HepG2 (cell line): ENCODE data around the gene MRPS17. TPM values are rescaled to one million over a fixed set of nuclear protein-coding genes. Genes with fewer than 3 reads are reported as not detected.
A peak's percentile ranks its signal among the peaks of the same experiment; 100 is the strongest.

Experiments used
- HNRNPK ChIP-seq: fragments of 200-400 bp; formaldehyde crosslinking; IDR thresholded peaks from 2 replicates; pipeline ENCODE4 v1.6.1; 2018; ENCODE audit warnings: low read length, low read depth, moderate library complexity, mild to moderate bottlenecking; ENCODE audit not compliant: poor library complexity, severe bottlenecking
- HOXA5 ChIP-seq: sonication (generic); formaldehyde crosslinking; IDR thresholded peaks from 2 replicates; pipeline ENCODE4 v1.4.0; 2020; ENCODE audit warnings: missing genetic modification reagents
- HOXD1 ChIP-seq: sonication (generic); formaldehyde crosslinking; IDR thresholded peaks from 2 replicates; pipeline ENCODE4 v1.5.0; 2020; ENCODE audit warnings: missing genetic modification reagents
- MAFK ChIP-seq, 2 experiments: IDR thresholded peaks in 1 of 2; conservative IDR thresholded peaks in 1 of 2; 2 replicates each; pipeline ENCODE4 v1.6.1; 2011; ENCODE audit warnings: improper control_type of control experiment in 2 of 2, low read length in 2 of 2
- MAZ ChIP-seq, 2 experiments: sonication (generic) in 1 of 2; formaldehyde crosslinking in 1 of 2; IDR thresholded peaks; 2 replicates each; pipeline versions ENCODE4 v1.5.0 to v1.6.1; 2012 to 2020; ENCODE audit warnings: low read depth in 2 of 2, mild to moderate bottlenecking in 2 of 2, borderline replicate concordance in 1 of 2, improper control_type of control experiment in 1 of 2, low read length in 1 of 2, missing genetic modification reagents in 1 of 2, moderate library complexity in 1 of 2
- MXD3 ChIP-seq: IDR thresholded peaks from 2 replicates; pipeline ENCODE4 v1.6.1; 2016; ENCODE audit warnings: mild to moderate bottlenecking, missing biosample characterization, missing genetic modification reagents
- POLR2A ChIP-seq, 2 experiments: IDR thresholded peaks; 2 replicates each; pipeline ENCODE4 v1.6.1; 2011; ENCODE audit warnings: low read depth in 2 of 2, low read length in 2 of 2, mild to moderate bottlenecking in 1 of 2, moderate library complexity in 1 of 2; ENCODE audit not compliant: insufficient read depth in 1 of 2
- SATB2 ChIP-seq: sonication (generic); formaldehyde crosslinking; IDR thresholded peaks from 2 replicates; pipeline ENCODE4 v1.5.0; 2020; ENCODE audit warnings: missing genetic modification reagents
- ZNF274 ChIP-seq: sonication (generic); formaldehyde crosslinking; IDR thresholded peaks from 2 replicates; pipeline ENCODE4 v1.5.1; 2020; ENCODE audit warnings: mild to moderate bottlenecking, missing genetic modification reagents
- ZNF3 ChIP-seq: IDR thresholded peaks from 2 replicates; pipeline ENCODE4 v1.7.0; 2017; ENCODE audit warnings: inconsistent platforms
- ZNF33A ChIP-seq: sonication (generic); formaldehyde crosslinking; IDR thresholded peaks from 2 replicates; pipeline ENCODE4 v1.5.1; 2020; ENCODE audit warnings: missing genetic modification reagents, mild to moderate bottlenecking, moderate library complexity, borderline replicate concordance
- ZNF703 ChIP-seq: sonication (generic); formaldehyde crosslinking; IDR thresholded peaks from 2 replicates; pipeline ENCODE4 v1.5.1; 2020; ENCODE audit warnings: missing genetic modification reagents, mild to moderate bottlenecking, moderate library complexity, borderline replicate concordance
- polyA plus RNA-seq, 8 experiments: library from polyadenylated mRNA; depleted of rRNA in 3 of 8; stranded (reverse) in 7 of 8; unstranded in 1 of 8; fragments of >200 nt; fragmentation: Illumina TruSeq in 4 of 8; extraction: Trizol in 4 of 8; gene quantifications; 2 replicates each; pipeline versions ENCODE4 v1.2.1 to v1.2.3, GENCODE V29; 2011 to 2016; ENCODE audit warnings: low read depth in 4 of 8, missing spikeins in 1 of 8, mixed read lengths in 1 of 8; ENCODE audit not compliant: insufficient read depth in 1 of 8
- total RNA-seq, 5 experiments: library from RNA; depleted of rRNA; stranded (reverse); fragments of >200 nt; fragmentation: Illumina TruSeq; extraction: Trizol; gene quantifications; 2 replicates each; pipeline ENCODE4 v1.2.3, GENCODE V29; 2016; ENCODE audit warnings: low read depth in 1 of 5
- TF ChIP-seq, protein P1 (sequence below): sonication (generic); formaldehyde crosslinking; IDR thresholded peaks from 2 replicates; pipeline ENCODE4 v1.4.0; 2020; ENCODE audit warnings: missing genetic modification reagents
- TF ChIP-seq, protein P2 (sequence below): sonication (generic); formaldehyde crosslinking; IDR thresholded peaks from 2 replicates; pipeline ENCODE4 v1.4.0; 2020; ENCODE audit warnings: low read depth, mild to moderate bottlenecking, missing genetic modification reagents
- TF ChIP-seq, protein P3 (sequence below), 2 experiments: sonication (generic) in 1 of 2; formaldehyde crosslinking in 1 of 2; IDR thresholded peaks; 2 replicates each; pipeline versions ENCODE4 v1.4.0 to v1.6.1; 2016 to 2020; ENCODE audit warnings: borderline replicate concordance in 1 of 2, low read depth in 1 of 2, mild to moderate bottlenecking in 1 of 2, missing genetic modification reagents in 1 of 2

MRPS17 gene
- total and polyA plus RNA-seq, 2 of the 13 experiments (the other 11 are each of a cell fraction or from before 2014, with no cell fraction given), result 14.9 to 31.3 TPM

GRCh38 chr7:55964261-55965099 is 12.8 kb downstream of the MRPS17 start, which contains the start of gene NIPSNAP2 (continued):
- TF ChIP-seq, protein P1, sequence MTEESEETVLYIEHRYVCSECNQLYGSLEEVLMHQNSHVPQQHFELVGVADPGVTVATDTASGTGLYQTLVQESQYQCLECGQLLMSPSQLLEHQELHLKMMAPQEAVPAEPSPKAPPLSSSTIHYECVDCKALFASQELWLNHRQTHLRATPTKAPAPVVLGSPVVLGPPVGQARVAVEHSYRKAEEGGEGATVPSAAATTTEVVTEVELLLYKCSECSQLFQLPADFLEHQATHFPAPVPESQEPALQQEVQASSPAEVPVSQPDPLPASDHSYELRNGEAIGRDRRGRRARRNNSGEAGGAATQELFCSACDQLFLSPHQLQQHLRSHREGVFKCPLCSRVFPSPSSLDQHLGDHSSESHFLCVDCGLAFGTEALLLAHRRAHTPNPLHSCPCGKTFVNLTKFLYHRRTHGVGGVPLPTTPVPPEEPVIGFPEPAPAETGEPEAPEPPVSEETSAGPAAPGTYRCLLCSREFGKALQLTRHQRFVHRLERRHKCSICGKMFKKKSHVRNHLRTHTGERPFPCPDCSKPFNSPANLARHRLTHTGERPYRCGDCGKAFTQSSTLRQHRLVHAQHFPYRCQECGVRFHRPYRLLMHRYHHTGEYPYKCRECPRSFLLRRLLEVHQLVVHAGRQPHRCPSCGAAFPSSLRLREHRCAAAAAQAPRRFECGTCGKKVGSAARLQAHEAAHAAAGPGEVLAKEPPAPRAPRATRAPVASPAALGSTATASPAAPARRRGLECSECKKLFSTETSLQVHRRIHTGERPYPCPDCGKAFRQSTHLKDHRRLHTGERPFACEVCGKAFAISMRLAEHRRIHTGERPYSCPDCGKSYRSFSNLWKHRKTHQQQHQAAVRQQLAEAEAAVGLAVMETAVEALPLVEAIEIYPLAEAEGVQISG, result peak; percentile 42
- TF ChIP-seq ZNF274 (CRISPR knock-in tag) (no peak), MXD3 (CRISPR knock-in tag) (peak; percentile 55; the same call in 1 of the 2 replicates), POLR2A (IDR thresholded peaks at IDR 0.05; ENCODE audit: insufficient read depth in 1 of 2, low read depth in 2 of 2, low read length in 2 of 2) (peak; percentile 80), SATB2 (0 out of 2 replicates have a peak, but pooled peaks have one; percentile 20), ZNF3 (CRISPR knock-in tag) (no peak), HOXD1 (CRISPR knock-in tag) (0 out of 2 replicates have a peak, but pooled peaks have one; percentile 21), MAFK (conservative IDR thresholded peaks at IDR 0.05 in 1 of 2, IDR thresholded peaks at IDR 0.05 in 1 of 2; ENCODE audit: low read length in 2 of 2) (no peak), HNRNPK (peak; percentile 18), MAZ (IDR thresholded peaks at IDR 0.05; ENCODE audit: borderline replicate concordance, low read depth, low read length) (peak; percentile 19; the same call in 1 of the 2 replicates), MAZ (CRISPR knock-in tag; IDR thresholded peaks at IDR 0.05; ENCODE audit: low read depth) (peak; percentile 84), HOXA5 (CRISPR knock-in tag) (peak; percentile 78; the same call in 1 of the 2 replicates), ZNF33A (no peak), ZNF703 (no peak)
- TF ChIP-seq, protein P2, sequence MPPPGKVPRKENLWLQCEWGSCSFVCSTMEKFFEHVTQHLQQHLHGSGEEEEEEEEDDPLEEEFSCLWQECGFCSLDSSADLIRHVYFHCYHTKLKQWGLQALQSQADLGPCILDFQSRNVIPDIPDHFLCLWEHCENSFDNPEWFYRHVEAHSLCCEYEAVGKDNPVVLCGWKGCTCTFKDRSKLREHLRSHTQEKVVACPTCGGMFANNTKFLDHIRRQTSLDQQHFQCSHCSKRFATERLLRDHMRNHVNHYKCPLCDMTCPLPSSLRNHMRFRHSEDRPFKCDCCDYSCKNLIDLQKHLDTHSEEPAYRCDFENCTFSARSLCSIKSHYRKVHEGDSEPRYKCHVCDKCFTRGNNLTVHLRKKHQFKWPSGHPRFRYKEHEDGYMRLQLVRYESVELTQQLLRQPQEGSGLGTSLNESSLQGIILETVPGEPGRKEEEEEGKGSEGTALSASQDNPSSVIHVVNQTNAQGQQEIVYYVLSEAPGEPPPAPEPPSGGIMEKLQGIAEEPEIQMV, result peak; percentile 68; the same call in 1 of the 2 replicates
- TF ChIP-seq, protein P3, sequence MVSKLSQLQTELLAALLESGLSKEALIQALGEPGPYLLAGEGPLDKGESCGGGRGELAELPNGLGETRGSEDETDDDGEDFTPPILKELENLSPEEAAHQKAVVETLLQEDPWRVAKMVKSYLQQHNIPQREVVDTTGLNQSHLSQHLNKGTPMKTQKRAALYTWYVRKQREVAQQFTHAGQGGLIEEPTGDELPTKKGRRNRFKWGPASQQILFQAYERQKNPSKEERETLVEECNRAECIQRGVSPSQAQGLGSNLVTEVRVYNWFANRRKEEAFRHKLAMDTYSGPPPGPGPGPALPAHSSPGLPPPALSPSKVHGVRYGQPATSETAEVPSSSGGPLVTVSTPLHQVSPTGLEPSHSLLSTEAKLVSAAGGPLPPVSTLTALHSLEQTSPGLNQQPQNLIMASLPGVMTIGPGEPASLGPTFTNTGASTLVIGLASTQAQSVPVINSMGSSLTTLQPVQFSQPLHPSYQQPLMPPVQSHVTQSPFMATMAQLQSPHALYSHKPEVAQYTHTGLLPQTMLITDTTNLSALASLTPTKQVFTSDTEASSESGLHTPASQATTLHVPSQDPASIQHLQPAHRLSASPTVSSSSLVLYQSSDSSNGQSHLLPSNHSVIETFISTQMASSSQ (IDR thresholded peaks at IDR 0.05; ENCODE audit: low read depth), result no peak
- TF ChIP-seq, protein P3 (CRISPR knock-in tag; IDR thresholded peaks at IDR 0.05; ENCODE audit: borderline replicate concordance), result peak; percentile 13; the same call in 1 of the 2 replicates
